ENCODE measurements around the gene CCDC178.

- TF ChIP-seq EZH2 (IDR thresholded peaks at IDR 0.05) = no peak
- no peak for TF ChIP-seq POLR2AphosphoS5 (IDR thresholded peaks at IDR 0.05; ENCODE audit: borderline replicate concordance, low read depth, low read length)
- TF ChIP-seq FOXP2 (optimal IDR thresholded peaks at IDR 0.05; ENCODE audit: control extremely low read depth, extremely low read length, insufficient read depth) = no peak
Measured at GRCh38 chr18:33034212-33034611, 406.3 kb downstream of the CCDC178 start.

Data from SK-N-MC (cell line).